Cardiac fibroblast (primary cell): Measurements from ENCODE around the gene FOCAD.

Experiments used
- DNase-seq, 2 donors: peaks; one replicate each; pipeline versions ENCODE4 v3.0.0 to v3.0.0-alpha.2; 2010; ENCODE audit warnings: low read depth in 2 of 2
- H3K4me3 ChIP-seq, 2 donors: replicated peaks in 1 of 2; 1 replicate in 1 of 2; 2 replicates in 1 of 2; pipeline ENCODE4 v1.5.1; 2011; ENCODE audit warnings: low read depth in 2 of 2, low read length in 2 of 2, mild to moderate bottlenecking in 2 of 2, moderate library complexity in 1 of 2
- CTCF ChIP-seq: IDR thresholded peaks from one replicate; pipeline ENCODE4 v1.5.1; 2011; ENCODE audit warnings: low read depth, mild to moderate bottlenecking, low read length, inconsistent platforms

FOCAD gene

GRCh38 chr9:20684035-20684874 lies at the start of gene FOCAD:
TSS of gene FOCAD (plus strand) at chr9:20684259. CDS start at chr9:20715354, 31,095 bp downstream.
- H3K4me3 ChIP-seq = peak within 1 kb of the TSS; percentile 77 to 83
- no peak for TF ChIP-seq CTCF
- DNase-seq = peak; percentile 94 to 96

- H3K4me3 ChIP-seq = no peak overlapping the region
- no peak for DNase-seq
- no peak for TF ChIP-seq CTCF
Observed at GRCh38 chr9:20634895-20635294, 49.2 kb upstream of the FOCAD start.

GRCh38 chr9:20636888-20637440 lies 47.1 kb upstream of the FOCAD start:
- no peak for TF ChIP-seq CTCF
- no peak overlapping the region for H3K4me3 ChIP-seq

GRCh38 chr9:20640331-20641187 lies 43.5 kb upstream of the FOCAD start:
- no peak overlapping the region for H3K4me3 ChIP-seq
- peak; percentile 29 to 47 for DNase-seq
- no peak for TF ChIP-seq CTCF

More at GRCh38 chr9:20636888-20637440, 47.1 kb upstream of the FOCAD start:
- peak; percentile 30 to 49 for DNase-seq

GRCh38 chr9:20642045-20642444 lies 42.0 kb upstream of the FOCAD start:
- no peak for DNase-seq
- no peak for TF ChIP-seq CTCF
- no peak overlapping the region for H3K4me3 ChIP-seq

GRCh38 chr9:20643660-20644059 lies 40.4 kb upstream of the FOCAD start:
- no peak for DNase-seq
- H3K4me3 ChIP-seq = no peak overlapping the region
- no peak for TF ChIP-seq CTCF
